GM12874 (cell line): Measurements from ENCODE around the gene DNAJC16.

Source experiments
- TF ChIP-seq, protein P1 (sequence below): IDR thresholded peaks from 2 replicates; pipeline ENCODE4 v1.5.1; 2011; ENCODE audit warnings: low read depth, mild to moderate bottlenecking, control low read depth, low read length, moderate library complexity; ENCODE audit not compliant: insufficient read depth

DNAJC16 gene

DNA sequence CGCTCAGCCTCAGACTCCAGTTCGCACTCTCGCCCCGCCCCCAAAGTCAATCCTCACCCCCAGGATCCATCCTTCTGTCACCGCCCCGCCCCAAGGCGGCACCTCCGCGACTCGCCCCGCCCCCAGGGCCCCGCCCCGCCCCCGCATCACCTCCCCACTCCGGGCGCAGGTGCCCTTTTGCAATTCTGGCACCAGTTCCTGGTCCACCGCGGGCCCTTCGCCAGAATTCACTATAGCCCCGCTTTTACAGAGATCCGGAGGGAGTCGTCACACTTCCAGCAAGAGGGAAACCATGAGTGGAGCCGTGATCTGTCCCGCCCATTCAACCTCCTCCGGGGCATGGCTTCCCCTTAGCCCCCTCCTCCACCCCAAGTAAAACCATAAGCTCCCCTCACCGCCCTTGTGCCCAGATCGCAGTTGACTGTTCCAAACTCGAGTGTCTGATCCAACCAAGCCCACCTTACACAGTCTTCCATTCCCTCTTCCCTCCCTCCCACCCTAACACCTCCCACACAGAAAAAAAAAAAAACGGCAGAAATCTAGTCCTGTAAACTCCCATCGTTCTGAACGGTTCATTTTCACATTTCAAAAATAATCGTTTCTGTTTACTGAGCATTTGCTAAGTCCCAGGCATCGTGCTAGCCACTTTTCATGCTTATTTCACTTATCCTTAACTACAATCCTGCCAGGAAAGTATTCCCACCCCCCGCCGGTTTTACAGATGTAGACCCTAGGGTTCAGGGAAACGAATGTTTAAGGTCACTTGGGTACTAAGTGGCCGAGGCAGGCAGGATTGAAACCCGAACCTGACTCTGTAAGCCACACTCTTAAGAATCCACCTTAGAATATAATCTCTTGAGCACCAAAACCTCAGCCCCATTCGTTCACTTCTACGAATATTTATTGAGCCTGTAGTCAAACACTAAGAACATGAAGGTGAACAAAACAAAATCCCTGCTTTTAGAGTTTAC is 1.3 kb upstream of the DNAJC16 start:
- TF ChIP-seq, protein P1, sequence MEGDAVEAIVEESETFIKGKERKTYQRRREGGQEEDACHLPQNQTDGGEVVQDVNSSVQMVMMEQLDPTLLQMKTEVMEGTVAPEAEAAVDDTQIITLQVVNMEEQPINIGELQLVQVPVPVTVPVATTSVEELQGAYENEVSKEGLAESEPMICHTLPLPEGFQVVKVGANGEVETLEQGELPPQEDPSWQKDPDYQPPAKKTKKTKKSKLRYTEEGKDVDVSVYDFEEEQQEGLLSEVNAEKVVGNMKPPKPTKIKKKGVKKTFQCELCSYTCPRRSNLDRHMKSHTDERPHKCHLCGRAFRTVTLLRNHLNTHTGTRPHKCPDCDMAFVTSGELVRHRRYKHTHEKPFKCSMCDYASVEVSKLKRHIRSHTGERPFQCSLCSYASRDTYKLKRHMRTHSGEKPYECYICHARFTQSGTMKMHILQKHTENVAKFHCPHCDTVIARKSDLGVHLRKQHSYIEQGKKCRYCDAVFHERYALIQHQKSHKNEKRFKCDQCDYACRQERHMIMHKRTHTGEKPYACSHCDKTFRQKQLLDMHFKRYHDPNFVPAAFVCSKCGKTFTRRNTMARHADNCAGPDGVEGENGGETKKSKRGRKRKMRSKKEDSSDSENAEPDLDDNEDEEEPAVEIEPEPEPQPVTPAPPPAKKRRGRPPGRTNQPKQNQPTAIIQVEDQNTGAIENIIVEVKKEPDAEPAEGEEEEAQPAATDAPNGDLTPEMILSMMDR, result no peak

DNA sequence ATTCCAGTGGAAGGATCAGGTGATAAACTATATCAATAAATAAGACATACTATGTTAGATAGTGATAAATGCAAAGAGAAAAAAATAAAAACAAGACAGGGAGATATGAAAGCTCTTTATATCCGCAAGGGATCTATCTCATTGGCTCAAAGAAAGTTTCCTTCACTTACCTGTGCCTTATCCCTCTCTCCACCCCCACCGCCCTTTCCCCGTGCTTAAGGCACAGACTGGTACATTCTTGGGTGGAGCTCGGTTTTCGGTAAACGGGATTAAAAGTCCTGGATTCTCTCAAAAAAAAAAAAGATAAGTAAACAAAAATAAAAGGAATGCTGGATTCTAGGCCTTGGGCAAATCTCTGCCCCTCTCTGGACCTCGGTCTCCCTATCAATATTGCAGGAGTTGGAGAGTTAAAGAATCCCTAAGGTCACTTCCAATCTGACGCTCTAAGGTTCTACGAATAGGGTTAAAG is 593 bp upstream of the DNAJC16 start:
- TF ChIP-seq, protein P1, result no peak

DNA sequence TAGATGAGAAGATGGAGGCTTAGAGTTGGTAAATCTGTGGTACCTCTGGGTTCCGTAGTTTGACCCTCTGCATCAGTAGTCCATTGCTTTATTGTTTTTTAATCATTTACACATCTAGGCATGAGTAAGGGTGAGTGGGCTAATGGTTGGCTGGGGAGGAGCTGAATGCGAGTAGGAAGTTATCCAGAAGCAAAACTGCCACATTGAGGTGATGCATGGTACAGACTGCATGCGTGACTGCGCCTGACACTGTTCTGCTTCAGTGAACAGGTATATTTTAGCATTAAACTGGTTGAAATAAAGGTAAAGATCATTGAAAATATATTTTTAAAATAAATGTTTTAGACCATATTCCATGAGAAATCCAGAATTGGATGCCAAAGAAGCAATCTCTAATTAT is 4.4 kb downstream of the DNAJC16 start:
- TF ChIP-seq, protein P1, result no peak

DNA sequence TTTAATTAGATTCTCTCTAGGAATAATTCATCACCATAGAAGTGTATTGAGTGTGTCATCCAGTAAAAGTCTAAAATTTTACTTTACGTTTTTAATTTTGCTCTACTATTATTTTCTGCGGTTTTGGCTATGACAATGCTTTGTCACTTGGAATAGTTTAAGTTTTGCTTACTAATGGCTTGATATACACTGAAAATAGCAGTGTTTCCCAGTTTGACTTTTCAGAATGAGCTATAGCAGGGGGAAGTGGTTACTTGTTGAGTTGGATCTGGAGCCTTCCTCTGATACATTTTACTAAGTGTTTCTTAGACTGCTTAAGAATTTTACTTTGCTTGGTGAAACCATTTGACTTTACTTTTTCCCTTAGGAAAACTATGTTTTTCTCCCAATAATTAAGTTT is 5.0 kb downstream of the DNAJC16 start:
- TF ChIP-seq, protein P1, result no peak

DNA sequence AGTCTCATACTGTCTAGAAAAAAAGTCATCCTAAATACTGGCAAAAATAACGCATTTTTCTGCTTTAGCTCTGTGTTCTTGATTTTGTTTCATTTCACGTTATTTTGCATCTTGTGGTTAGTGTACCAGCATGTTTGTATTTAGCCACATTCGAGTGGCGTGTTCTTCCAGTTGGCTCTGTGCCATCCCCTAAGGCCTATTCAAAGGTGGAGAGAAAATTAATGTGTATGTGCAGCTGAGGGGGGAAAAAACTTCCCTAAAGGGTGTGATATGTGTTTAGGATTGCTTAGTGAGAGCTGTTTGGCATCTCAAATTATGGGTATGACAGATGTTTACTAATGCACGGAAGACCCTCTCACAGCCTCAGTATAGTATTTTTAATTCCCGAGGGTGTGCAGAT is 12.1 kb downstream of the DNAJC16 start:
- TF ChIP-seq, protein P1, result no peak

DNA sequence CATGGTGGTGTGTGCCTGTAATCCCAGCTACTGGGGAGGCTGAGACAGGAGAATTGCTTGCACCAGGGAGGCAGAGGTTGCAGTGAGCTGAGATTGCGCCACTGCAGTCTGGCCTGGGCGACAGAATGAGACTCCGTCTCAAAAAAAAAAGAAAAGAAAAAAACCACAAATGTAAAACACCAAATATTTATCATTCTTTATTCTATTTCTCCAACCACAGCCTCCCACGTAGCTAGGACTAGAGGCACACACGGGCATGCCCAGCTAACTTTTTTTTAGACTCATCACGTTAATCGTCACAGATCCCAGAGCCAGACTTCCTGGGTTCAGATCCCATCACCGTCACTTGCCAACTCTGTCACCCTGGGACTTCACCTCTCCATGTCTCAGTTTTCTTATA is 13.5 kb downstream of the DNAJC16 start:
- TF ChIP-seq, protein P1, result no peak

DNA sequence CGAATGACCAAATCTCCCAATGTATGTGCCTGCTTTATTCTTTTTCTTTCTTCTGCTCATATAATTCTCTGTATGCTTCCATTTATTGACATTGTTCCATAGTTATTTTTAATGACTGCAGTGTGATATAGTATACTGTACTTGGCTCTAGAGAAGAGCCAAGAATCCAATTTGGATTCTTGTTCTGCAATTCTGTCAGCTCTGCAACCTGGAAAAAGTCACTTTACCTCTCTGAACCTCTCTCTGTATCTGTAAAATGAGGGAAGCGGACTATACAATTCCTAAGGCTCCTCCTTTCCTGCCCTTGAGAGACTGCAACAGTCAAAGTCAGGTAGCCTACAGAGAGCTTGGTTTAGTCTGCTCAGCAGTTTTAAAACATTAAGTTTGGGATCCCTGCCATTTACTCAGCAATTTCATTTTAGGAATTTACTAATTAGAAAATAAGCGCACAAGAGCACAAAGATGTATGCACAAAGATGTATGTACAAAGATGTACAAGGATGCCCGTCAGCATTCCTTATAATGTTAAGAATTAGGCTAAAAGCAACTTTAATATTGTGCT is 14.7 kb downstream of the DNAJC16 start:
- TF ChIP-seq, protein P1, result no peak
